Panc1 (cell line): ENCODE measurements around the gene CLUH. TPM values are rescaled to one million over a fixed set of nuclear protein-coding genes. Genes with fewer than 3 reads are reported as not detected.

Source experiments
- ATAC-seq: fragments of 200-7000 bp; cut with Tn5 transposase; 2 replicates; pipeline ENCODE4 v1.9.1; 2020; ENCODE audit warnings: mild to moderate bottlenecking, moderate library complexity
- BruUV-seq: library from RNA; stranded (reverse); fragments of 400-500 nt; replicated peaks from 2 replicates; lab custom pipeline; 2021; lab: Mats Ljungman, UMichigan
- CTCF ChIA-PET: fragments of 300-600 bp; sonication (Branson Sonifier 250); formaldehyde crosslinking; loops from one replicate; lab custom pipeline; 2022; ENCODE audit warnings: antibody characterized with exemption; lab: Charles Lee
- POLR2A ChIA-PET: fragments of 300-600 bp; sonication (Branson Sonifier 250); formaldehyde crosslinking; loops from one replicate; lab custom pipeline; 2022; ENCODE audit warnings: antibody characterized with exemption; lab: Charles Lee
- DNase-seq: peaks from one replicate; pipeline ENCODE4 v3.0.0-alpha.2; 2010; ENCODE audit warnings: low read depth, low spot score
- H3K27ac ChIP-seq: 2 replicates; pipeline ENCODE4 v1.5.1; 2011; ENCODE audit warnings: mild to moderate bottlenecking, low read length, inconsistent platforms
- H3K27me3 ChIP-seq: fragments of 200-500 bp; sonication (Bioruptor generic); 2 replicates; pipeline ENCODE4 v1.6.0; 2014; ENCODE audit warnings: low read length, inconsistent platforms; ENCODE audit not compliant: control insufficient read depth, insufficient read depth
- H3K36me3 ChIP-seq: fragments of 200-500 bp; sonication (Bioruptor generic); 2 replicates; pipeline ENCODE4 v1.5.1; 2014; ENCODE audit warnings: inconsistent platforms, mild to moderate bottlenecking, low read length, moderate library complexity; ENCODE audit not compliant: control insufficient read depth, insufficient read depth
- H3K4me1 ChIP-seq: 2 replicates; pipeline ENCODE4 v1.5.1; 2011; ENCODE audit warnings: inconsistent platforms, mild to moderate bottlenecking, low read length, moderate library complexity; ENCODE audit not compliant: control insufficient read depth, insufficient read depth
- H3K4me3 ChIP-seq, 2 experiments: 2 replicates each; pipeline ENCODE4 v1.5.1; 2011 to 2012; ENCODE audit warnings: low read depth in 2 of 2, low read length in 2 of 2, mild to moderate bottlenecking in 2 of 2, inconsistent platforms in 1 of 2, moderate library complexity in 1 of 2
- H3K9me3 ChIP-seq: fragments of 200-500 bp; sonication (Bioruptor generic); 2 replicates; pipeline ENCODE4 v1.5.1; 2014; ENCODE audit warnings: low read depth, mild to moderate bottlenecking, inconsistent platforms, low read length, moderate library complexity; ENCODE audit not compliant: control insufficient read depth, insufficient read depth
- POLR2AphosphoS5 ChIP-seq: IDR thresholded peaks from 2 replicates; pipeline ENCODE4 v1.6.1; 2012; ENCODE audit warnings: mild to moderate bottlenecking, low read depth, low read length, moderate library complexity
- SIN3A ChIP-seq: IDR thresholded peaks from 2 replicates; pipeline ENCODE4 v1.6.1; 2012; ENCODE audit warnings: low read depth, mild to moderate bottlenecking, low read length, moderate library complexity, borderline replicate concordance; ENCODE audit not compliant: insufficient read depth
- TCF7L2 ChIP-seq: IDR thresholded peaks from 2 replicates; pipeline ENCODE4 v1.6.1; 2011; ENCODE audit warnings: mild to moderate bottlenecking, low read depth, low read length, inconsistent platforms
- in situ Hi-C: cut with HindIII; loops from 2 replicates; pipeline ENCODE4 v1.10.0; 2016; ENCODE audit warnings: low sequenced_read_pairs, low pct_unique_long_range_greater_than_20kb
- intact Hi-C: fragments of 100-400 bp; cut with micrococcal nuclease; formaldehyde crosslinking; loops from one replicate; pipeline ENCODE4 v1.10.0; 2022; ENCODE audit not compliant: unreplicated experiment
- total RNA-seq: library from RNA; stranded (reverse); gene quantifications from one replicate; pipeline ENCODE4 v1.2.1, GENCODE V29; 2021; ENCODE audit not compliant: unreplicated experiment
- TF ChIP-seq, protein P1 (sequence below): fragments of 450-650 bp; IDR thresholded peaks from 2 replicates; pipeline ENCODE4 v1.5.1; 2017; ENCODE audit warnings: mild to moderate bottlenecking
- TF ChIP-seq, protein P2 (sequence below), 2 experiments: IDR thresholded peaks; 2 replicates each; pipeline ENCODE4 v1.6.1; 2011 to 2012; ENCODE audit warnings: low read depth in 2 of 2, control low read depth in 1 of 2, low read length in 1 of 2, mild to moderate bottlenecking in 1 of 2, moderate library complexity in 1 of 2; ENCODE audit not compliant: insufficient read depth in 1 of 2

The CLUH gene
- total RNA-seq, 1 experiment from 2014 or later: 119 TPM

DNA sequence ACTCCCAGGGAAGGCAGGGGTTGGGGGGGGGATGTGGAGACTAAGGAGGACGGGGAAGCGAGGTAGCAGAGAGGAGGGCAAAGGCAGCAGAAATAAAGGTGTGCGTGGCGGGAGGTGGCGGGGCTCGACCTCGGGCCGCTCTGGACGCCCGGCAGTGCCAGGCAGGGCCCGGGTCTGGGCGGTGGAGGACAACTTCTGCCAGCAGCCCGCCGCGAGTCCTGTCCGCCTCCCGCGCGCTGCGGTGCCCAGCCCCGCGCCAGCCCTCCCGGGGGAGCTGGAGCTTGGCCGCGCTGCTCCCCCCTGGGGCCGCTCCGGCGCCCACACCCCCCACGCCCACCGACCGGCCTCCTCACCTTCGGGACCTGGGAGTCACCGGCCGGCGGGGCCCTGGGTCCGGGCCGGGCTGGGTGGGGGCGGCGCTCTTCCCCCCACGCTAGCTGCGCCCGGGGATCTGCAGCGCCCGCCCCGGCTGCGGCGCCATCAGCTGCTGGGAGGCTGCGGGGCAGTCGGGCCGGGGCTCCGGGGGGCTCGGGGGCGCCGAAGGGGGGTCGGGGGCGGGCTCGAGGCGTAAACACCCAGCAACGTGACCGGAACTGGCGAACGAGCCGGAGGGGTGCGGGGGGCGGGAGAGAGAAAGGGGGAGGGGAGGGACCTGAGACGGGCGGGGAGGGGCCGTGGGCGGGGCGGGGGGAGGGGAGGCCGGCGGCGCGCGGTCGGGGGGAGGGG lies 37.7 kb upstream of the CLUH start, which contains the start of gene CCDC92B:
TSS of gene CCDC92B (minus strand) at position 595 of the 726 bp plus-strand sequence. CDS start 14,507 bp downstream, outside the sequence.
- in situ Hi-C loops: no loop called here
- ATAC-seq: peak; percentile 70
- intact Hi-C loops: no loop called here
- H3K36me3 ChIP-seq: no peaks in the 10 kb centered on the region
- TF ChIP-seq, protein P1, sequence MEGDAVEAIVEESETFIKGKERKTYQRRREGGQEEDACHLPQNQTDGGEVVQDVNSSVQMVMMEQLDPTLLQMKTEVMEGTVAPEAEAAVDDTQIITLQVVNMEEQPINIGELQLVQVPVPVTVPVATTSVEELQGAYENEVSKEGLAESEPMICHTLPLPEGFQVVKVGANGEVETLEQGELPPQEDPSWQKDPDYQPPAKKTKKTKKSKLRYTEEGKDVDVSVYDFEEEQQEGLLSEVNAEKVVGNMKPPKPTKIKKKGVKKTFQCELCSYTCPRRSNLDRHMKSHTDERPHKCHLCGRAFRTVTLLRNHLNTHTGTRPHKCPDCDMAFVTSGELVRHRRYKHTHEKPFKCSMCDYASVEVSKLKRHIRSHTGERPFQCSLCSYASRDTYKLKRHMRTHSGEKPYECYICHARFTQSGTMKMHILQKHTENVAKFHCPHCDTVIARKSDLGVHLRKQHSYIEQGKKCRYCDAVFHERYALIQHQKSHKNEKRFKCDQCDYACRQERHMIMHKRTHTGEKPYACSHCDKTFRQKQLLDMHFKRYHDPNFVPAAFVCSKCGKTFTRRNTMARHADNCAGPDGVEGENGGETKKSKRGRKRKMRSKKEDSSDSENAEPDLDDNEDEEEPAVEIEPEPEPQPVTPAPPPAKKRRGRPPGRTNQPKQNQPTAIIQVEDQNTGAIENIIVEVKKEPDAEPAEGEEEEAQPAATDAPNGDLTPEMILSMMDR: no peak
- TF ChIP-seq TCF7L2 (no peak), SIN3A (no peak), POLR2AphosphoS5 (no peak)
- TF ChIP-seq, protein P2, sequence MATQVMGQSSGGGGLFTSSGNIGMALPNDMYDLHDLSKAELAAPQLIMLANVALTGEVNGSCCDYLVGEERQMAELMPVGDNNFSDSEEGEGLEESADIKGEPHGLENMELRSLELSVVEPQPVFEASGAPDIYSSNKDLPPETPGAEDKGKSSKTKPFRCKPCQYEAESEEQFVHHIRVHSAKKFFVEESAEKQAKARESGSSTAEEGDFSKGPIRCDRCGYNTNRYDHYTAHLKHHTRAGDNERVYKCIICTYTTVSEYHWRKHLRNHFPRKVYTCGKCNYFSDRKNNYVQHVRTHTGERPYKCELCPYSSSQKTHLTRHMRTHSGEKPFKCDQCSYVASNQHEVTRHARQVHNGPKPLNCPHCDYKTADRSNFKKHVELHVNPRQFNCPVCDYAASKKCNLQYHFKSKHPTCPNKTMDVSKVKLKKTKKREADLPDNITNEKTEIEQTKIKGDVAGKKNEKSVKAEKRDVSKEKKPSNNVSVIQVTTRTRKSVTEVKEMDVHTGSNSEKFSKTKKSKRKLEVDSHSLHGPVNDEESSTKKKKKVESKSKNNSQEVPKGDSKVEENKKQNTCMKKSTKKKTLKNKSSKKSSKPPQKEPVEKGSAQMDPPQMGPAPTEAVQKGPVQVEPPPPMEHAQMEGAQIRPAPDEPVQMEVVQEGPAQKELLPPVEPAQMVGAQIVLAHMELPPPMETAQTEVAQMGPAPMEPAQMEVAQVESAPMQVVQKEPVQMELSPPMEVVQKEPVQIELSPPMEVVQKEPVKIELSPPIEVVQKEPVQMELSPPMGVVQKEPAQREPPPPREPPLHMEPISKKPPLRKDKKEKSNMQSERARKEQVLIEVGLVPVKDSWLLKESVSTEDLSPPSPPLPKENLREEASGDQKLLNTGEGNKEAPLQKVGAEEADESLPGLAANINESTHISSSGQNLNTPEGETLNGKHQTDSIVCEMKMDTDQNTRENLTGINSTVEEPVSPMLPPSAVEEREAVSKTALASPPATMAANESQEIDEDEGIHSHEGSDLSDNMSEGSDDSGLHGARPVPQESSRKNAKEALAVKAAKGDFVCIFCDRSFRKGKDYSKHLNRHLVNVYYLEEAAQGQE (IDR thresholded peaks at IDR 0.05; ENCODE audit: insufficient read depth in 1 of 2, low read depth in 2 of 2, low read length in 1 of 2): no peak
- no peak within 1 kb of the TSS for H3K27ac ChIP-seq
- no peak for DNase-seq
- H3K9me3 ChIP-seq: no peaks in the 10 kb centered on the region
- no peaks in the 10 kb centered on the region for H3K27me3 ChIP-seq
- H3K4me3 ChIP-seq: peak within 1 kb of the TSS; percentile 23 to 27; a peak in 3 of 4 replicates
- ChIA-PET CTCF (no interaction called here), POLR2A (no interaction called here)
- BruUV-seq: no TSS peak
- no peaks in the 10 kb centered on the region for H3K4me1 ChIP-seq

DNA sequence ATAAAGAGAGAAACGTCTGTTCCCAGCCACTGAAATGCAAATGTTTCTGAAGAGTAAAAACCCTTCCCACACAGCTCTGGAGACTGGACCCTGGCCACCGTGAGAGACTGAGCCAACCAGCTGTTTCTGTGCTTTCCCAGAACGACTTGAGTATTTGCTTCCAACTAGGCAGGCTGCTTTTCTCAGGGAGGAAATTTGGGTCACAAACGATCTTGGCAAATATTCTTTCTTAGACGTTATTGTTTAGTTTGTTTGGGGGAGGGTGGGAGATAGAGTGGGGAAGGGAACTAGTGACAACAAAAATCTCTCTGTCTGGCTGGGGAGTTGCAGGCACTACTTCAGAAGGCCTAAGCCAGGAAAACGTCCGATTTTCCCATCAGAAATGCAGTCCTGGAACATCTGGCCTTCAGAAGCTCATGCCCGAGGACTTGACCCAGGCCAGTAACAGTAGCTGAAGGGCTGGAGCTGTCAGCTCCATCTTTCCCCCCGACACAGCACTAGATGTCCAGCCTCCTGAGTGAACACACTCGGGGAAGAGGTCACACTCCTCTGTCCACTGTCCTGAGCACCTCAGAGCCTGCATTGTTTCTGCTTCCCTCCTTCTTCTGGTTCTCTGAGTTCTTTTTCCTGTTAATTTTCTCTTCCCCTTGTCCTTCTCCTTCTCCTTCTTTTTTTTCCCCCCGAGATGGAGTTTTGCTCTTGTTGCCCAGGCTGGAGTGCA lies 33.9 kb upstream of the CLUH start:
- no peak overlapping the region for H3K27ac ChIP-seq
- intact Hi-C loops: no loop called here
- in situ Hi-C loops: no loop called here
- H3K4me3 ChIP-seq: no peak overlapping the region
- H3K9me3 ChIP-seq: no peaks in the 10 kb centered on the region
- H3K27me3 ChIP-seq: no peaks in the 10 kb centered on the region
- ChIA-PET CTCF (no interaction called here), POLR2A (interaction anchor here (0.6 kb wide), 1 partner anchor 41 kb away, joined by 8 read pairs; no protein-coding TSS in a partner anchor)
- no peaks in the 10 kb centered on the region for H3K4me1 ChIP-seq
- ATAC-seq (no peak), DNase-seq (no peak)
- H3K36me3 ChIP-seq: no peaks in the 10 kb centered on the region
- TF ChIP-seq TCF7L2 (no peak), POLR2AphosphoS5 (no peak), SIN3A (no peak)
- TF ChIP-seq, protein P1: no peak
- TF ChIP-seq, protein P2 (IDR thresholded peaks at IDR 0.05; ENCODE audit: insufficient read depth in 1 of 2, low read depth in 2 of 2, low read length in 1 of 2): no peak
- BruUV-seq: no TSS peak
